GM23338 (cell line): ENCODE results near the gene PTPRF. TPM values are rescaled to one million over a fixed set of nuclear protein-coding genes. Genes with fewer than 3 reads are reported as not detected.

Source experiments
- STAT1 ChIP-seq: IDR thresholded peaks from one replicate; pipeline ENCODE4 v1.6.1; 2016; ENCODE audit warnings: antibody characterized with exemption; ENCODE audit not compliant: unreplicated experiment
- polyA plus RNA-seq: library from polyadenylated mRNA; unstranded; fragments of >200 nt; fragmentation: Nextera tagmentation; extraction: Ambion mirVana; gene quantifications from 2 replicates; pipeline ENCODE4 v1.2.1, GENCODE V29; 2016
- total RNA-seq: library from RNA; depleted of rRNA; stranded (reverse); fragments of >200 nt; shearing (Covaris generic); gene quantifications from 2 replicates; pipeline ENCODE4 v1.2.3, GENCODE V29; 2014
- TF ChIP-seq, protein P1 (sequence below): fragments of 250-450 bp; sonication (Bioruptor Pico); IDR thresholded peaks from 2 replicates; pipeline ENCODE4 v1.5.0; 2020; ENCODE audit warnings: mild to moderate bottlenecking, moderate library complexity
- TF ChIP-seq, protein P2 (sequence below): IDR thresholded peaks from 2 replicates; pipeline ENCODE4 v1.6.1; 2016; ENCODE audit warnings: antibody characterized with exemption
- TF ChIP-seq, protein P3 (sequence below): IDR thresholded peaks from one replicate; pipeline ENCODE4 v1.6.1; 2018; ENCODE audit warnings: antibody characterized with exemption; ENCODE audit not compliant: unreplicated experiment

Gene PTPRF
- total and polyA plus RNA-seq, 2 experiments from 2014 or later, result 52.4 to 173 TPM

DNA sequence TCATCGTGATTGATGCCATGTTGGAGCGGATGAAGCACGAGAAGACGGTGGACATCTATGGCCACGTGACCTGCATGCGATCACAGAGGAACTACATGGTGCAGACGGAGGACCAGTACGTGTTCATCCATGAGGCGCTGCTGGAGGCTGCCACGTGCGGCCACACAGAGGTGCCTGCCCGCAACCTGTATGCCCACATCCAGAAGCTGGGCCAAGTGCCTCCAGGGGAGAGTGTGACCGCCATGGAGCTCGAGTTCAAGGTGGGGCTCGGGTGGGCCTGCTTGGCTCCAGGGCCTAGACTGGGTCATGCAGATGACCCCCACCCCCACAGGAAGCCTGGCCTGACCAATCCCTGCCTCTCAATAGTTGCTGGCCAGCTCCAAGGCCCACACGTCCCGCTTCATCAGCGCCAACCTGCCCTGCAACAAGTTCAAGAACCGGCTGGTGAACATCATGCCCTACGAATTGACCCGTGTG, 88.7 kb downstream of the PTPRF start (continued):
- TF ChIP-seq, protein P1, sequence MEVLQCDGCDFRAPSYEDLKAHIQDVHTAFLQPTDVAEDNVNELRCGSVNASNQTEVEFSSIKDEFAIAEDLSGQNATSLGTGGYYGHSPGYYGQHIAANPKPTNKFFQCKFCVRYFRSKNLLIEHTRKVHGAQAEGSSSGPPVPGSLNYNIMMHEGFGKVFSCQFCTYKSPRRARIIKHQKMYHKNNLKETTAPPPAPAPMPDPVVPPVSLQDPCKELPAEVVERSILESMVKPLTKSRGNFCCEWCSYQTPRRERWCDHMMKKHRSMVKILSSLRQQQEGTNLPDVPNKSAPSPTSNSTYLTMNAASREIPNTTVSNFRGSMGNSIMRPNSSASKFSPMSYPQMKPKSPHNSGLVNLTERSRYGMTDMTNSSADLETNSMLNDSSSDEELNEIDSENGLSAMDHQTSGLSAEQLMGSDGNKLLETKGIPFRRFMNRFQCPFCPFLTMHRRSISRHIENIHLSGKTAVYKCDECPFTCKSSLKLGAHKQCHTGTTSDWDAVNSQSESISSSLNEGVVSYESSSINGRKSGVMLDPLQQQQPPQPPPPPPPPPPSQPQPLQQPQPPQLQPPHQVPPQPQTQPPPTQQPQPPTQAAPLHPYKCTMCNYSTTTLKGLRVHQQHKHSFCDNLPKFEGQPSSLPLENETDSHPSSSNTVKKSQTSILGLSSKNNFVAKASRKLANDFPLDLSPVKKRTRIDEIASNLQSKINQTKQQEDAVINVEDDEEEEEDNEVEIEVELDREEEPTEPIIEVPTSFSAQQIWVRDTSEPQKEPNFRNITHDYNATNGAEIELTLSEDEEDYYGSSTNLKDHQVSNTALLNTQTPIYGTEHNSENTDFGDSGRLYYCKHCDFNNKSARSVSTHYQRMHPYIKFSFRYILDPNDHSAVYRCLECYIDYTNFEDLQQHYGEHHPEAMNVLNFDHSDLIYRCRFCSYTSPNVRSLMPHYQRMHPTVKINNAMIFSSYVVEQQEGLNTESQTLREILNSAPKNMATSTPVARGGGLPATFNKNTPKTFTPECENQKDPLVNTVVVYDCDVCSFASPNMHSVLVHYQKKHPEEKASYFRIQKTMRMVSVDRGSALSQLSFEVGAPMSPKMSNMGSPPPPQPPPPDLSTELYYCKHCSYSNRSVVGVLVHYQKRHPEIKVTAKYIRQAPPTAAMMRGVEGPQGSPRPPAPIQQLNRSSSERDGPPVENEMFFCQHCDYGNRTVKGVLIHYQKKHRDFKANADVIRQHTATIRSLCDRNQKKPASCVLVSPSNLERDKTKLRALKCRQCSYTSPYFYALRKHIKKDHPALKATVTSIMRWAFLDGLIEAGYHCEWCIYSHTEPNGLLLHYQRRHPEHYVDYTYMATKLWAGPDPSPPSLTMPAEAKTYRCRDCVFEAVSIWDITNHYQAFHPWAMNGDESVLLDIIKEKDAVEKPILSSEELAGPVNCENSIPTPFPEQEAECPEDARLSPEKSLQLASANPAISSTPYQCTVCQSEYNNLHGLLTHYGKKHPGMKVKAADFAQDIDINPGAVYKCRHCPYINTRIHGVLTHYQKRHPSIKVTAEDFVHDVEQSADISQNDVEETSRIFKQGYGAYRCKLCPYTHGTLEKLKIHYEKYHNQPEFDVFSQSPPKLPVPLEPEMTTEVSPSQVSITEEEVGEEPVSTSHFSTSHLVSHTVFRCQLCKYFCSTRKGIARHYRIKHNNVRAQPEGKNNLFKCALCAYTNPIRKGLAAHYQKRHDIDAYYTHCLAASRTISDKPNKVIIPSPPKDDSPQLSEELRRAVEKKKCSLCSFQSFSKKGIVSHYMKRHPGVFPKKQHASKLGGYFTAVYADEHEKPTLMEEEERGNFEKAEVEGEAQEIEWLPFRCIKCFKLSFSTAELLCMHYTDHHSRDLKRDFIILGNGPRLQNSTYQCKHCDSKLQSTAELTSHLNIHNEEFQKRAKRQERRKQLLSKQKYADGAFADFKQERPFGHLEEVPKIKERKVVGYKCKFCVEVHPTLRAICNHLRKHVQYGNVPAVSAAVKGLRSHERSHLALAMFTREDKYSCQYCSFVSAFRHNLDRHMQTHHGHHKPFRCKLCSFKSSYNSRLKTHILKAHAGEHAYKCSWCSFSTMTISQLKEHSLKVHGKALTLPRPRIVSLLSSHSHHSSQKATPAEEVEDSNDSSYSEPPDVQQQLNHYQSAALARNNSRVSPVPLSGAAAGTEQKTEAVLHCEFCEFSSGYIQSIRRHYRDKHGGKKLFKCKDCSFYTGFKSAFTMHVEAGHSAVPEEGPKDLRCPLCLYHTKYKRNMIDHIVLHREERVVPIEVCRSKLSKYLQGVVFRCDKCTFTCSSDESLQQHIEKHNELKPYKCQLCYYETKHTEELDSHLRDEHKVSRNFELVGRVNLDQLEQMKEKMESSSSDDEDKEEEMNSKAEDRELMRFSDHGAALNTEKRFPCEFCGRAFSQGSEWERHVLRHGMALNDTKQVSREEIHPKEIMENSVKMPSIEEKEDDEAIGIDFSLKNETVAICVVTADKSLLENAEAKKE, result no peak
- TF ChIP-seq, protein P2, sequence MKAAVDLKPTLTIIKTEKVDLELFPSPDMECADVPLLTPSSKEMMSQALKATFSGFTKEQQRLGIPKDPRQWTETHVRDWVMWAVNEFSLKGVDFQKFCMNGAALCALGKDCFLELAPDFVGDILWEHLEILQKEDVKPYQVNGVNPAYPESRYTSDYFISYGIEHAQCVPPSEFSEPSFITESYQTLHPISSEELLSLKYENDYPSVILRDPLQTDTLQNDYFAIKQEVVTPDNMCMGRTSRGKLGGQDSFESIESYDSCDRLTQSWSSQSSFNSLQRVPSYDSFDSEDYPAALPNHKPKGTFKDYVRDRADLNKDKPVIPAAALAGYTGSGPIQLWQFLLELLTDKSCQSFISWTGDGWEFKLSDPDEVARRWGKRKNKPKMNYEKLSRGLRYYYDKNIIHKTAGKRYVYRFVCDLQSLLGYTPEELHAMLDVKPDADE, result no peak
- no peak for TF ChIP-seq STAT1
- TF ChIP-seq, protein P3, sequence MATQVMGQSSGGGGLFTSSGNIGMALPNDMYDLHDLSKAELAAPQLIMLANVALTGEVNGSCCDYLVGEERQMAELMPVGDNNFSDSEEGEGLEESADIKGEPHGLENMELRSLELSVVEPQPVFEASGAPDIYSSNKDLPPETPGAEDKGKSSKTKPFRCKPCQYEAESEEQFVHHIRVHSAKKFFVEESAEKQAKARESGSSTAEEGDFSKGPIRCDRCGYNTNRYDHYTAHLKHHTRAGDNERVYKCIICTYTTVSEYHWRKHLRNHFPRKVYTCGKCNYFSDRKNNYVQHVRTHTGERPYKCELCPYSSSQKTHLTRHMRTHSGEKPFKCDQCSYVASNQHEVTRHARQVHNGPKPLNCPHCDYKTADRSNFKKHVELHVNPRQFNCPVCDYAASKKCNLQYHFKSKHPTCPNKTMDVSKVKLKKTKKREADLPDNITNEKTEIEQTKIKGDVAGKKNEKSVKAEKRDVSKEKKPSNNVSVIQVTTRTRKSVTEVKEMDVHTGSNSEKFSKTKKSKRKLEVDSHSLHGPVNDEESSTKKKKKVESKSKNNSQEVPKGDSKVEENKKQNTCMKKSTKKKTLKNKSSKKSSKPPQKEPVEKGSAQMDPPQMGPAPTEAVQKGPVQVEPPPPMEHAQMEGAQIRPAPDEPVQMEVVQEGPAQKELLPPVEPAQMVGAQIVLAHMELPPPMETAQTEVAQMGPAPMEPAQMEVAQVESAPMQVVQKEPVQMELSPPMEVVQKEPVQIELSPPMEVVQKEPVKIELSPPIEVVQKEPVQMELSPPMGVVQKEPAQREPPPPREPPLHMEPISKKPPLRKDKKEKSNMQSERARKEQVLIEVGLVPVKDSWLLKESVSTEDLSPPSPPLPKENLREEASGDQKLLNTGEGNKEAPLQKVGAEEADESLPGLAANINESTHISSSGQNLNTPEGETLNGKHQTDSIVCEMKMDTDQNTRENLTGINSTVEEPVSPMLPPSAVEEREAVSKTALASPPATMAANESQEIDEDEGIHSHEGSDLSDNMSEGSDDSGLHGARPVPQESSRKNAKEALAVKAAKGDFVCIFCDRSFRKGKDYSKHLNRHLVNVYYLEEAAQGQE, result no peak
